ENCODE data around the gene ZBP1.

ZBP1 gene

GRCh38 chr20:57667924-57668782, 47.9 kb upstream of the ZBP1 start:
- ATAC-seq: no peak
- no peak for TF ChIP-seq TOX (CRISPR knock-in tag; IDR thresholded peaks at IDR 0.05; ENCODE audit: borderline replicate concordance)
- no peak for TF ChIP-seq BACH2 (CRISPR knock-in tag; IDR thresholded peaks at IDR 0.05; ENCODE audit: borderline replicate concordance)
- no peak for TF ChIP-seq ZNF8 (CRISPR knock-in tag; IDR thresholded peaks at IDR 0.05)
- TF ChIP-seq RARB (CRISPR knock-in tag; IDR thresholded peaks at IDR 0.05): no peak
- TF ChIP-seq TCF4 (CRISPR knock-in tag; IDR thresholded peaks at IDR 0.05; ENCODE audit: borderline replicate concordance): no peak
- no peak for TF ChIP-seq ARNTL (CRISPR knock-in tag; IDR thresholded peaks at IDR 0.05; ENCODE audit: borderline replicate concordance, low read depth)
- no peak for TF ChIP-seq ISL1 (CRISPR knock-in tag; IDR thresholded peaks at IDR 0.05)
- no peak for TF ChIP-seq POU6F1 (CRISPR knock-in tag; IDR thresholded peaks at IDR 0.05; ENCODE audit: borderline replicate concordance, low read depth)
- no peak for TF ChIP-seq CSDC2 (CRISPR knock-in tag; IDR thresholded peaks at IDR 0.05)
- TF ChIP-seq SNAI2 (CRISPR knock-in tag; IDR thresholded peaks at IDR 0.05): no peak
- no peak for TF ChIP-seq ZFP30 (CRISPR knock-in tag; IDR thresholded peaks at IDR 0.05)
- TF ChIP-seq OSR1 (CRISPR knock-in tag; IDR thresholded peaks at IDR 0.05): no peak
- TF ChIP-seq ESRRG (CRISPR knock-in tag; IDR thresholded peaks at IDR 0.05): no peak
- TF ChIP-seq GLIS3 (CRISPR knock-in tag; IDR thresholded peaks at IDR 0.05): no peak
- TF ChIP-seq ZNF70 (CRISPR knock-in tag; IDR thresholded peaks at IDR 0.05): no peak
- no peak for TF ChIP-seq ZC3H10 (CRISPR knock-in tag; IDR thresholded peaks at IDR 0.05)
- TF ChIP-seq CSRNP3 (CRISPR knock-in tag; IDR thresholded peaks at IDR 0.05): no peak
- no peak for TF ChIP-seq ZFP3 (CRISPR knock-in tag; IDR thresholded peaks at IDR 0.05)
- TF ChIP-seq ZNF565 (CRISPR knock-in tag; conservative IDR thresholded peaks at IDR 0.05; ENCODE audit: low read depth): no peak

- no peak for TF ChIP-seq ESRRG (CRISPR knock-in tag; IDR thresholded peaks at IDR 0.05)
- no peak for TF ChIP-seq SNAI2 (CRISPR knock-in tag; IDR thresholded peaks at IDR 0.05)
- no peak for TF ChIP-seq ISL1 (CRISPR knock-in tag; IDR thresholded peaks at IDR 0.05)
- no peak for TF ChIP-seq TSHZ2 (CRISPR knock-in tag; IDR thresholded peaks at IDR 0.05)
- TF ChIP-seq CSRNP3 (CRISPR knock-in tag; IDR thresholded peaks at IDR 0.05): no peak
- TF ChIP-seq ARNTL (CRISPR knock-in tag; IDR thresholded peaks at IDR 0.05; ENCODE audit: borderline replicate concordance, low read depth): no peak
- TF ChIP-seq ZNF565 (CRISPR knock-in tag; conservative IDR thresholded peaks at IDR 0.05; ENCODE audit: low read depth): no peak
- no peak for TF ChIP-seq ZFP30 (CRISPR knock-in tag; IDR thresholded peaks at IDR 0.05)
- TF ChIP-seq ZFP3 (CRISPR knock-in tag; IDR thresholded peaks at IDR 0.05): no peak
- TF ChIP-seq ZNF8 (CRISPR knock-in tag; IDR thresholded peaks at IDR 0.05): no peak
- no peak for TF ChIP-seq PATZ1 (CRISPR knock-in tag; IDR thresholded peaks at IDR 0.05; ENCODE audit: borderline replicate concordance)
- no peak for TF ChIP-seq TOX (CRISPR knock-in tag; IDR thresholded peaks at IDR 0.05; ENCODE audit: borderline replicate concordance)
- TF ChIP-seq CSDC2 (CRISPR knock-in tag; IDR thresholded peaks at IDR 0.05): no peak
- TF ChIP-seq BACH2 (CRISPR knock-in tag; IDR thresholded peaks at IDR 0.05; ENCODE audit: borderline replicate concordance): no peak
- TF ChIP-seq GLIS3 (CRISPR knock-in tag; IDR thresholded peaks at IDR 0.05): no peak
- no peak for TF ChIP-seq PPARA (CRISPR knock-in tag; IDR thresholded peaks at IDR 0.05; ENCODE audit: borderline replicate concordance)
- TF ChIP-seq RARB (CRISPR knock-in tag; IDR thresholded peaks at IDR 0.05): no peak
- TF ChIP-seq TCF4 (CRISPR knock-in tag; IDR thresholded peaks at IDR 0.05; ENCODE audit: borderline replicate concordance): no peak
- no peak for ATAC-seq
Observed at GRCh38 chr20:57667388-57667787, 47.2 kb upstream of the ZBP1 start.

All from SK-N-SH treated with all-trans-retinoic acid at 6 μM for 48 hours (cell line).